Measurements from ENCODE around the gene CLCN4. TPM values are rescaled to one million over a fixed set of nuclear protein-coding genes. Genes with fewer than 3 reads are reported as not detected.

The CLCN4 gene
- total RNA-seq, 2 donors from 2014 or later: 0.50 to 15.3 TPM

DNA sequence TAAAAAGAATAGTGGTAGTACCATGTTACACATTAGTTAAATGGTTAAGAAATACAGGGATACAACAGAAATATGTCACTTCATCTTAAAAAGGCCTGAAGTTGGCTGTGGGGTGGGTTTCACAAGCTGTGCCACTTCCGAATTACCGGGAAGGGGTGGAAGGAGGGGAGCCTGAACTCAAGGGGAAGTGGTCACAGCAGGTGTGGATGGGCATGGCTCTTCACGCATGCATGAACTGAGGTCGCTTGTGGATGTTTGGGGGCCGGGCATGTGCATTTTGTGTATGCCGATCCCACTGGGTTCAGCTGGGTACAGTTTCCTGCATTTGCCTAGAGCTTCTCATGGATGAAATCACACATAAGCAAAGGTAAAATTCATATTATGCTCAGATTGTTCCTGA, 64.9 kb downstream of the CLCN4 start:
- intact Hi-C loops (cut with DNase I): no loop called here
- Histone ChIP-seq H3K27ac (no peak overlapping the region), H3K4me1 (replicated peaks) (no peaks in the 10 kb centered on the region), H3K36me3 (no peaks in the 10 kb centered on the region), H3K4me3 (no peak overlapping the region), H3K27me3 (replicated peaks; ENCODE audit: insufficient read depth) (no peaks in the 10 kb centered on the region), H3K9me3 (no peaks in the 10 kb centered on the region)
- no peak for DNase-seq (ENCODE audit: low spot score)
- TF ChIP-seq POLR2A (IDR thresholded peaks at IDR 0.05): no peak
- TF ChIP-seq, protein P1, sequence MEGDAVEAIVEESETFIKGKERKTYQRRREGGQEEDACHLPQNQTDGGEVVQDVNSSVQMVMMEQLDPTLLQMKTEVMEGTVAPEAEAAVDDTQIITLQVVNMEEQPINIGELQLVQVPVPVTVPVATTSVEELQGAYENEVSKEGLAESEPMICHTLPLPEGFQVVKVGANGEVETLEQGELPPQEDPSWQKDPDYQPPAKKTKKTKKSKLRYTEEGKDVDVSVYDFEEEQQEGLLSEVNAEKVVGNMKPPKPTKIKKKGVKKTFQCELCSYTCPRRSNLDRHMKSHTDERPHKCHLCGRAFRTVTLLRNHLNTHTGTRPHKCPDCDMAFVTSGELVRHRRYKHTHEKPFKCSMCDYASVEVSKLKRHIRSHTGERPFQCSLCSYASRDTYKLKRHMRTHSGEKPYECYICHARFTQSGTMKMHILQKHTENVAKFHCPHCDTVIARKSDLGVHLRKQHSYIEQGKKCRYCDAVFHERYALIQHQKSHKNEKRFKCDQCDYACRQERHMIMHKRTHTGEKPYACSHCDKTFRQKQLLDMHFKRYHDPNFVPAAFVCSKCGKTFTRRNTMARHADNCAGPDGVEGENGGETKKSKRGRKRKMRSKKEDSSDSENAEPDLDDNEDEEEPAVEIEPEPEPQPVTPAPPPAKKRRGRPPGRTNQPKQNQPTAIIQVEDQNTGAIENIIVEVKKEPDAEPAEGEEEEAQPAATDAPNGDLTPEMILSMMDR (IDR thresholded peaks at IDR 0.05): no peak
- no peak for TF ChIP-seq POLR2AphosphoS5 (IDR thresholded peaks at IDR 0.05)
- 95% methylated on average over 6 of the region's 6 CpGs for WGBS

DNA sequence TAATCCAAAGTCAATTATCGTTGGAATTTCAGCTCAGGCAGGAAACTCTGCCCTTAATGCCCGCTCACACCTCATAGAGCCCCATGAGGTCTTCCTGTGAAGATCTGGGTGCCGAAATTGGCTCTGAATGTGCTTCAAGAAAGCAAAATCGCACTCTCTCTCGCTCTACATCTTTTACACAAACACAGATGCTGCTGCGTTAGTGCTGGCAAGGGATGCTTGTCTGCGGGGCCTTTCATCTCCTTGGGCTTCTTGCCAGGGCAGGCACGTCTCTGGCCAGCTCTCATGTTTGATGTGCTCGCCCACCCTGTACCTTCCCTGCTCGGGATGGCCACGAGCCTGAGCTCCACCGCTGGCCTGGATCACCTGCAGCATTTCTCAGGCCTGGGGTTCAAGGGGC, 66.5 kb downstream of the CLCN4 start:
- intact Hi-C loops (cut with DNase I): no loop called here
- Histone ChIP-seq H3K4me3 (no peak overlapping the region), H3K27me3 (replicated peaks; ENCODE audit: insufficient read depth) (no peaks in the 10 kb centered on the region), H3K27ac (no peak overlapping the region), H3K4me1 (replicated peaks) (no peaks in the 10 kb centered on the region), H3K36me3 (no peaks in the 10 kb centered on the region), H3K9me3 (no peaks in the 10 kb centered on the region)
- no peak for DNase-seq (ENCODE audit: low spot score)
- 39% methylated on average over 12 of the region's 12 CpGs for WGBS
- TF ChIP-seq POLR2AphosphoS5 (IDR thresholded peaks at IDR 0.05) (no peak), POLR2A (IDR thresholded peaks at IDR 0.05) (no peak)
- TF ChIP-seq, protein P1 (IDR thresholded peaks at IDR 0.05): no peak

DNA sequence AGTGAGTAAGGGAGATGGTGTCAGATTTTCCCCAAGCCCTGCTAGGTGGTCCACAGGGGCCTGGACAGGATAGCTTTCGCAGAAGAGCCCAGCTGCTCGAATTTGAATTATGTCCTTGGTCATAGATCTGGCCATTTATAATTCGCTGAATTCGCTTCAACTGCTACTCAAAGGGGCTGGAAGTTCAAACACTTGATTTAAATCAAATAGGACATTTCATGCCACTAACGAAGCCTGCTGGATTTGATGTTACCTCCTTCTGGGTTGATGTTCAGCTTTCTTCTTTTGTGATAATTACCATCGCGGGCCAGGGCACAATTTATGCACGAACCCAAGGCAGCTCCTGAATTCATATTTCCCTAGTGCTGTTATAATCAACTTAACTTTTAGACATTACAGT, 67.0 kb downstream of the CLCN4 start:
- no peaks in the 10 kb centered on the region for H3K27me3 ChIP-seq (replicated peaks; ENCODE audit: insufficient read depth)
- no peak for TF ChIP-seq POLR2A (IDR thresholded peaks at IDR 0.05)
- no peak overlapping the region for H3K27ac ChIP-seq
- no peak for DNase-seq (ENCODE audit: low spot score)
- WGBS: 92% methylated on average over 8 of the region's 8 CpGs
- no peaks in the 10 kb centered on the region for H3K4me1 ChIP-seq (replicated peaks)
- intact Hi-C loops (cut with DNase I): no loop called here
- H3K4me3 ChIP-seq: no peak overlapping the region
- no peaks in the 10 kb centered on the region for H3K36me3 ChIP-seq
- no peaks in the 10 kb centered on the region for H3K9me3 ChIP-seq

DNA sequence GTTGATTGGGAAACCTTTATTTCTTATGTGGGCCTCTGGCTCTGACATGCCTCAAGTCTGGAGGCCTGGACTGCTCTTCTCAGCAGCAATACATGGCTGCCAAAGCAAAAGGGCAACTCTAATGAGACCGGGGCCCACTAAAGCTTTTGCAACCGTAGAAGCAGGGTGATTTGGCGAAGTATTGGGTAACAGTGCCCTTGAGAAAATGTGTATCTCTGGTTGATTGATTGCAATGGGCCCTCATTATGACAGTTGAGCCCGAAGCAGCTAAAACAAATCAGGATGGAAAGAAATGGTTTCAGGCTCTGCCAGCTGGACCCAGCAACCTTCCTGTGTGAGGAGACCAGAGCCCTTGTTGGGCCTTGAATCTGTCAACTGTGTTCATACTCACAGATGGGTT, 73.4 kb downstream of the CLCN4 start:
- 88% methylated on average over 4 of the region's 4 CpGs for WGBS
- intact Hi-C loops (cut with DNase I): no loop called here

DNA sequence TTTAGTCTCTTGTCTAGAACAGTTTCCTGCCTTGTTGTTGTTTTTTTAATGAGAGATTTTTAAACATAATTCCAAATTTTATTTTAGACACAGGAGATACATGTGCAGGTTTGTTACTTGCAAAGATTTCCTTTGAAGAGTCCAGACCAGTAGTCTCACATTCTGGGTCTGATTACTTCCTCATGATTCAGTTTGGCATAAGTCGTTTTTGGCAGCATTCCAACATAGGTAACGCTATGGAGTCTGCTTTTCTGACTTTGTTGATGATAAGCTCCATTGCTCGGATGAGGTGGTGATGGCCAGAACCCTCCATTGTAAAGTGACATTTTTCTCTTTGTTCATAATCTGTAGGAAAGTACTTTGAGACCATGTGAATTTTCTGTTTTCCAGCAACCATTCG, 74.7 kb downstream of the CLCN4 start:
- 47% methylated on average over 4 of the region's 4 CpGs for WGBS
- Histone ChIP-seq H3K4me1 (replicated peaks) (no peaks in the 10 kb centered on the region), H3K27me3 (replicated peaks; ENCODE audit: insufficient read depth) (no peaks in the 10 kb centered on the region), H3K36me3 (no peaks in the 10 kb centered on the region), H3K4me3 (no peak overlapping the region), H3K9me3 (no peaks in the 10 kb centered on the region), H3K27ac (no peak overlapping the region)
- intact Hi-C loops (cut with DNase I): no loop called here
- no peak for DNase-seq (ENCODE audit: low spot score)
- TF ChIP-seq POLR2A (IDR thresholded peaks at IDR 0.05) (no peak), POLR2AphosphoS5 (IDR thresholded peaks at IDR 0.05) (no peak)
- TF ChIP-seq, protein P1 (IDR thresholded peaks at IDR 0.05): no peak

More for the DNA sequence above, 73.4 kb downstream of the CLCN4 start:
- H3K9me3 ChIP-seq: no peaks in the 10 kb centered on the region
- TF ChIP-seq, protein P1 (IDR thresholded peaks at IDR 0.05): no peak
- TF ChIP-seq POLR2AphosphoS5 (IDR thresholded peaks at IDR 0.05): no peak
- no peak for TF ChIP-seq POLR2A (IDR thresholded peaks at IDR 0.05)
- no peak overlapping the region for H3K4me3 ChIP-seq
- H3K36me3 ChIP-seq: no peaks in the 10 kb centered on the region
- H3K4me1 ChIP-seq (replicated peaks): no peaks in the 10 kb centered on the region
- H3K27me3 ChIP-seq (replicated peaks; ENCODE audit: insufficient read depth): no peaks in the 10 kb centered on the region
- no peak overlapping the region for H3K27ac ChIP-seq
- no peak for DNase-seq (ENCODE audit: low spot score)
